ENCODE results near the gene SRGAP3.
A peak's percentile ranks its signal among the peaks of the same experiment; 100 is the strongest.
"Not testable (repeated sequence)": the region's sequence is repeated elsewhere in the genome, so short reads cannot be mapped to it uniquely, and the experiment has no call there.

Gene SRGAP3

DNA sequence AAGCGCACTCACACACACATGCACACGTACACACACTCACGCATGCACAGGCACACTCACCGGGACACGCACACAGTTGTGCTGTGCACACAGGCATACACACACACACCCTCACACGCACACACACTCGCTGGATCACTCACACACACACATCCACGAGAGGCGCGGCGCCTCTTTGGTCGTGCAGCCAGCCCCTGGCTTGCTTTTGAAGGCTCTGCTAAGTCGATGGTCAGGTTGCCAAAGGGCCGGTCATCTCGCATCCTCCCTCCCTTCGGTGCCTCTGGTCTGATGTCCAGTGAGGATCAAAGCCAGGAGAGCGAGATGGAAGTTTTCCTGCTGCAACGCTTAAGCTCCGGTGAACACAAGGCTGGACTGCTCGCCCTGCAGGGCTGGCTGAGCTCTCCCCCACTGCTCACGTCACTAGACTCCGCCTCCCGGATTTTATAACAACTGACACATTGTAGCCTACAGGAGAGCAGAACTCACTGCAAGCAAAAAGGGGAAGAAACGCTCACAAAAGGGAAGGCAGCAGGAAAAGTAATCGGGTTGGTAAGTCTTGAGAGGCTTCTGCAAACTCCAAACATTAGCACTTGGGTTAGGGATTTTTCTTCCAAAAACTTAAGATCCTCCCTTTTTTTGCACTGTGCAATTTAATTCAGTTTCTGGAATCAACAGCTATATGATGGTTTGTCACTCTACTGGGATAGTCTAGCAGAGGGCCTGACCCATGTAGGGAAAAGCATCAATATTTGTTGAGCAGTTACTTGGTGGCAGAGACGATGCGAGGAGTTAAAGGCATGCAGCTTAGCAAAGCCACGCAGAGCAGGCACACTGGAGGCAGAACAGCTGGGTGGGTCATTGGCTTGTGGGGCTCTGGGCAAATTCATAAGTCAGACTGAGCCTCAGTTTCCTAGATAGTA, at the start of gene SRGAP3:
TSS of gene SRGAP3 (minus strand) at position 374 of the 920 bp plus-strand sequence. CDS start 695 bp downstream, outside the sequence.
- DNase-seq: peak; percentile 63

DNA sequence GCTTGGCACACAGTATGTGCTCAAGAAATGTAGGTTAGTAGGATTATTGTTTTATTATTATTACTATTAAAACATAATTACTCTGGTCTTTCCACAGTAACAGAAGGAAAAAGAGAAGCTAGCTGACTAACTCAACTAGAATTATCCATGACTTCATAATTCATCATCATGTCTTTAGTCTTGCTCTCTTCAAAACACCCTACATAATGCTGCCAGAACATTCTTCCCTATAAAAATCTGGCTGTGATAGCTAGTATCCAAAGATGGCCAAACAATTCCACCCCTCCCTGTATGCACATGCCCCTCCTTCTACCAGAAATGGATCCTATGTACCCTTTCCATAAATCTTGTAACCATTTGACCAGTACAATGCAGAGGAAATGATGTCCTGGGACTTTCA, 48.8 kb upstream of the SRGAP3 start:
- no peak for DNase-seq

DNA sequence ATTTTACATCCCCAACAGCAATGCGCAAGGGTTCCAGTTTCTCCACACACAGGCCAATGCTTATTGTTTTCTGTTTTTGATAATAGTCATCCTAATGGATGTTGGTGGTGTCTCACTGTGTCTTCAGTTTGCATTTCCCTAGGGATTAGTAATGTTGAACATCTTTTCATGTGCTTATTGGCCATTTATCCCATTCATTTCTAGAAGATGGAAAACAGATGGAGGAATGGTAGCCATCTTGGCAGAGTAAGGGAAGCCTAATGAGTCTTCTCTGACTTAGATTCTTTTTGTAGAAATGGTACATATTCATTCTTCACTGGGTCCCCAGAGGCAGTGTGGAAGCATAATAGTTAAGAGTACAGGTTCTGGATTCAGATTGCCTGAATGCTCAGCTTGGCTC, 46.8 kb upstream of the SRGAP3 start:
- no peak for DNase-seq

DNA sequence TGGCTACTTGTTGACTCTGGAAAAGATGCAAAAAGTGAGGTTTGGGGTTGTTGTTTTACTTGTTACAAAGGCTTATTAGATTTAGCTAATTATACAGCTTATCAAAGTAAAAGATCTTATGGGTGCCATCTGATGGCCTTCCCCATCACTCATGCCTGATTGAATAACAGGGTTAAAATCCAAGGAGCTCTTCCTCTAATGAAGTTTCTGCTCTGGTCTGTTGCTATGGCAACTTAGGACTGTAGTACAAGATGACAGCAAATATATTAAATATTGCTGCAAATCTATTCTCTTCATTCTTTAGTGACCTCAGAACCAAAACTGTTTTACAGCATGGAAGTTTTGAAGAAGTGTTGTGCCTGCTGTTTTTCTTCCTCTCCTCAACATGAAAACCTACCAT, 45.6 kb upstream of the SRGAP3 start:
- no peak for DNase-seq

DNA sequence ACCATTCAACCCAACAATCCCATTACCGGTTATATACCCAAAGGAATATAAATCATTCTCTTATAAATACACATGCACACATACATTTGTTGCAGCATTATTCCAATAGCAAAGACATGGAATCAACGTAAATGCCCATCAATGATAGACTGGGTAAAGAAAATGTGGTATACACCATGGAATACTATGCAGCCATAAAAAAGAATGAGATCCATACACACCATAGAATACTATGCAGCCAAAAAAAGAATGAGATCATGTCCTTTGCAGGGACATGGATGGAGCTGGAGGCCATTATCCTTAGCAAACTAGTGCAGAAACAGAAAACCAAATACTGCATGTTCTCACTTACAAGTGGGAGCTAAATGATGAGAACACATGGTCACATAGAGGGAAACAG, 44.5 kb upstream of the SRGAP3 start:
- not testable (repeated sequence) for DNase-seq

DNA sequence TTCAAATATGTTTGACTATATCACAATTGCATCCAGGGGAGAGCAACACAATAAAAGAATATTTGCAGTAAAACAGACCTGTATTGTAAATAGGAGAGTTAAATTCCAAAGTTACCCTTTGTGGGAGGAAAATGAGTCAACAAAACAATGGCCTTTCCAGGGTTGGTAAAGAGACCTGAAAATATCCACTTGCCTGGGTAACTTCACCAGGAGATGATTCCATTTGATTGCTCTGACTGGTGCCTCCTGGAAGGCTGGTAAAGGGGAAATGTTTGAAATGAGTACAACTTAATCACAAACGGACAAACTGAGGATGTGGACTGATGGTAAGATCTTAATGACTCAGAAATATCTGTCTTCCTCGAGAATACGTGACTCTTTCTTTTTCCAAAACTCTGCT, 43.6 kb upstream of the SRGAP3 start:
- no peak for DNase-seq

DNA sequence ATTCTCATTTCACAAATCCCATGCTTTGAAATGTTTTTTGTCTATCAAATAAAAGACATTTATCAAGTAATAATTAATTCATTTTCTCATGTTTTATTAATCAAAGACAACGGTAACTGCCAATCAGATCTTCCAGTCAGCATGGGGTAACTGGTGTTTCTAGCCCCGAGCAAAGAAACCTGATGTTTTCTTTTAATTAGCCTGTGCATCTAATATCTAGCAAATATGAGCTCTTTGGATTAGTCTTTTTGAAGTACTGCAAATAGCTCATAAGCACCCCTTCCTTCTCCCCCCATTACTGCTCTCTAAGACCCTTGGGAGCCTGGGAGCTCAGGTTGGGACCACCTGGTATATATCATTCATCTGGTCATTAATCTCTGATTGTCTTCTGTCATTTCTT, 43.1 kb upstream of the SRGAP3 start:
- DNase-seq: no peak

DNA sequence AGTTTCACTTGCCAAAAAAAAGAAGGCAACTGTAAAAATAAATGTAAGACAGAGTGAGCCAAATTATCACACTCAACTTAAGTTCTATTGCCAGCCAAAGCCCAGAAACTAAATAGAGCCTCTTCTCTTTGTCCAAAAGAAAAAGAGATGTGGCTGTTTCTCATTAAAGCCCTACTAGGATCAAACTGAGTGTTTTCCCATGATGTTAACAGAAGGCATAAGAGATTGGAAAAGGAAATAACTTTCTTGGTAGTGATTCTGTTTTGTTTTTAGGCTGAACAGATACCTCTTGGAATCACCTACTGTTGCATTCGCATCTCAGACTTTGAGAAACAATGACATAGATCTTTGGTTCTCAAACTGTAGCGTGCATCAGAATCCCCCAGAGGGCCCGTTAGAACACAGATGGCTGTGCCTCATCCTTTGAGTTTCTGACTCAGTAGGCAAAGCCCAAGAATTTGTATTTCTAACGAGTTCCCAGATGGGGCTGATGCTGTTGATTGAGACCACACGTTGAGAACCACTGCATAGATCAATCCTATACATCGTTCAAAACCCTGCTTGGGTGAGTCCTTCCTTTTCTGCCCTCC, 42.5 kb upstream of the SRGAP3 start:
- no peak for DNase-seq

DNA sequence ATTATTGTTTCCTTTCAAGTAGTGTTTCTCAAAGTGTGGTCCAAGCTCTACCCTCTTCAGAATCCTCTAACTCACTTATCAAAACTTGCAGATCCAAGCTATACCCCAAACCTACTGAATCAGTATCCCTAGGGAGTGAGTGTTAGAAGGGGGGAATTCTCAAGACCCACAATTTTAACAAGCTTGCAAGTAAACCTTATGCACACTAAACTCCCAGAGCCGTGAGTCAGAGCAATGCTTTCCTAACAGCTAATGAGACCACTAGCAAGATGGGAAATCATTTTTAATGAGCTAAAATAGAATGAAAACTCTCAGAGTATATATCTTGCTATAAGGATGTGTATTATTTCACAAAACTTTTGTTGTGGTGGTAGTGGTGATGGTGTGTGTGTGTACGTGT, 41.1 kb upstream of the SRGAP3 start:
- no peak for DNase-seq

DNA sequence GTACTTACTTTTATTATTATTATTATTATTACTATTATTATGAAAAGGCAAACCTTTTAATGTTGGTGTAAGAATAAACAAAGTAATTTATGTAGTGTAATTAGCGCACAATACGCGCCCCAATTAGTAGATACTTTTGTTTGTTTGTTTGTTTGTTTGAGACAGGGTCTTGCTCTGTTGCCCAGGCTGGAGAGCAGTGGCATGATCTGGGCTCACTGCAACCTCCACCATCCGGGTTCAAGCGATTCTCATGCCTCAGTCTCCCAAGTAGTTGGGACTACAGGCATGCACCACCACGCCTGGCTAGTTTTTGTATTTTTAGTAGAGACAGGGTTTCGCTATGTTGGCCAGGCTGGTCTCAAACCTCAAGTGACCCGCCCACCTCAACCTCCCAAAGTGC, 32.1 kb upstream of the SRGAP3 start:
- not testable (repeated sequence) for DNase-seq

DNA sequence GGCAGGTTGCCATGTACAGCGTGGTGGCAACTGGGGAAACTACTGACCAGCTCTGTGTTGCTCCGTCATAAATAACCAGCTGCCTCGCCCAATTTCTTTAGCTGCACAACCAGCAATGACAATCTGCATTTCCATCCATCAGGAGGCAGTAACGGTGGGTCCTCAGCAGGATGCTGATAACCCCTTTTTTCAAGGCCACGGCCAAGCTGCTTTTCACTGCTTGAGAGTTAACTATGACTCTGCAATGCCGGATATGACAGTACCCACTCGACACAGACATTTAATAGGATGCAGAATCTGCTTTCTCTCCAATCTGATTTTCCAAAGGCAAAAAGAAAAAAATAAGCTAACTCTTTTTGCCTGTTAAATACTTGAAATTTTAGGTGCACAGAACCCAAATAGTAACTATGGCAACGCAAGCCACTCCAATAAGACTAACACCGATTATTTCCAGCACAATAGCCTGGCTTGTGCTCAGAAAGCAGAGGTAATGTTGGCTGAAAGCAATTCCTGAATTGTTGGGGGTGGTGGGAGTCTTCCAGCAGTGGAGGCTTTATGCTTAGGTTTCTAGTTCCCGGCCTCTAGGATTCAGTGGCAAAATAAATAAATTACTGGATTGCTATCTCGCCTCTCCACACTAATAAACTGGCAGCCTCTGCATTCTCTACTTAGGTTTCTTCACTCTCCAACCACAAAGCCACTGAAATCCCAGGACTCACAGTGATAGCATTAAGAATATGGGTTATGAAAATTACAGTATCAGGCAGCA, 31.2 kb upstream of the SRGAP3 start:
- no peak for DNase-seq

DNA sequence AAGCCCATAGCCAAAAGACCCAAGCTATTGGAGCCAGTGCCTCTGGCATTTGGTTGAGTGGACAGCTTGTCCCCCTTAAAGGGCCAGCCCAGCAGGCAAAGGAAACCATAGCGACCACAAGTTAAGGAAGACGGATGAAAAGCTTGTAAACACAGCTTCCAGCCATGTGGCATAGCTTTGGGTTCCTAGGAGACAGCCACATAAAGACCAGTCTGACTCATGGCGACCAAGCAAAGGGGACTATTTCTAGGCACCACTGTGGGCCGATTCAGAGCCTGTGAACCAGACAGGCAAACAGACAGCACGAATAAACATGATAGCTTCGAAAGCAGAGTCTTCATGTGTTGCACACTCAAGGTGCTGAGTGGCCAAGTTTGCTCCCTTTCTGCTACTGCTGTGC, 30.5 kb upstream of the SRGAP3 start:
- DNase-seq: no peak

DNA sequence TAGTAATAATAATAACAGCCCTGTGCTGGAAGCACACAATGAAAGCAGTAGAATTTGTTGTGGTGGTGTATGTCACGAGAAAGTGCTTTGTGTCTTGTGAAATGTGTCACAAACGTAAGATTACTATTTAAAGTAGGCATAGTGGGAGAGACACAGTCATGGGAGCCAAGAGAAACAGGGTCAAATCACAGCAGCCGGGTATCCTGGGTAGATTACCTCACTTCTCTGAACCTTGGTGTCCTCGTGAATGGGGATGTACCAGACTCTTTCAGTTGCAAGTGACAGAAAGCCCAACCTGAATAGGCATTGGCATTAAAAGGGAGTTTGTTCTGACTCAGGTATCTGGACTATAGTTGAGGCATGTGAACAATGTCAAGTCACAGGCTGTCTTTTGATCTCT, 29.1 kb upstream of the SRGAP3 start:
- DNase-seq: no peak

DNA sequence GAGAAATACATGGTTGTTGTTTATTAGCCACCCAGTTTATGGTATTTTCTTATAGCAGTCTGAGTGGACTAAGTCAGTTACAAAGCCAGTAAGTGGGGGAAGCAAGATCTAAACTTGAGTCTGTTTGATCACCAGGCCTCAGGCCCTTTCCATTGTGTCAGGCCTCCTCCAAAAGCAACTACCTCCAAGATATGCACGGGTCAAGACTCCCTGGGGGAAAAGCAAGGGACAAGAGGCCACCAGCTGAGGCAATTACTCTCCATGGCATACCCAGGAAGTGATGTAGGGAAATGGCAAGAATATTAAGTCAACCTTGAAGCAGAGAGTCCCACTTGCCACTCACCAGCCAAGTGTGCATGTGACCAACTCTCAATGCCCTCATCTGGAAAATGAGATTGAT, 28.6 kb upstream of the SRGAP3 start:
- DNase-seq: no peak

DNA sequence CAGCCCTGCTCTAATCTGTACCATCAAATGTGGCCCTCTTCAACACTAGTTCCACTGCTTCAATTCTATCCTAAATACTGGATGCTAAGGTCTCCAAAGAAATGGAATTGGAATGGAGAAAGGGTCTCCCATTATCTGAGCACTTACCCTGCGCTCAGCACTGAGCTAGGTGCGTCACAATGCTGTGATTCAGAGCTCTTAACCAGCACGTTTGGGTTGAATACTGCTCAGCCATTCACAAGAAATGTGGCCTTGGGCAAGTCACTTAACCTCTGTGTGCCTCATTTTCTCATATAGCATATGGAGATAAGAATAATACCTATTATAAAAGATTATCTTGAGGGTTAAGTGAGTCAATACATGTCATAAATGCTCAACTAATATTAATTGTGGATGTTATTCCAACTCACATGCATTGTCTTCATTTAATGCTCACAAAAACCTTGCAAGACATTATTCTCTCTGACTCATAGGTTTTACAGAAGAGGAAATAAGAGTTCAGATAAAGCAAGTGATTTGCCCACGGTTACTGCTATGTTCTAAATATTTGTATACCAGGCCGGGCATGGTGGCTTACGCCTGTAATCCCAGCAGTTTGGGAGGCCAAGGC, 27.4 kb upstream of the SRGAP3 start:
- no peak for DNase-seq

DNA sequence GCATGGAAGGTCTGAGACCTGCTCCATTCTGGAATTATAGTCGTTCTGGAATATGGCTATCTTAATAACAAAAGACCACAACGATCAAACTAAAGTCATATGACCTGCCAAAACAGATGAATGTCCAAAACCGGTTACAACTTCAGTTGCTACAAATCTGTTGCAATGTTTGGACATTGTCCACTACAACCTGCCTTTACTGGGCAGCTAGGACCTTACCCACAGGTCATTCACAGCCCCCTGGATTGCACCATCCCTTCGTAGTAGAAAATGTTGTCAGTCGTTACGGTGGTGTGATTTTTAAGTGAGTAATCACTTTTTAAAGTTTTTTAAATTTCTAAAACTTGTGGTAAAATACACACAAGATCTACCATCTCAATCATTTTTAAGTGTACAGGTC, 22.5 kb upstream of the SRGAP3 start:
- no peak for DNase-seq

DNA sequence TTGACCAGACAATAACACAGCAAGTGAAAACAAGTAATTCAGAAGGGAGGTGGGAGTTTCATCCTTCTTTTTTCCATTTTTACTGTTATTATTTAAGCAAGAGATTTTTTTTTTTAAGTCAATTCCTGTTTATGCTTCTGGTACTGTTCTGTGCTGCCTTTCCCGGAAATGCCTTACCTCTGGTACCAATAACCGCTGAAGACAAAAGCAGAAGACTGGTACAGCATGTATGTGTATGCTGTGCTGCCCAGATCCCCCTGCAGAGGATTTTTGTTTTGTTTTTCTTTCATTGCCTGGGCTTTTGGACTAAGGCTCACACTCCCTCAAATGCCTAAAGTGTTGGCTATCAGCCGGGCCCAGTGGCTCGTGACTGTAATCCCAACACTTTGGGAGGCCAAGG, 21.3 kb upstream of the SRGAP3 start:
- DNase-seq: no peak

DNA sequence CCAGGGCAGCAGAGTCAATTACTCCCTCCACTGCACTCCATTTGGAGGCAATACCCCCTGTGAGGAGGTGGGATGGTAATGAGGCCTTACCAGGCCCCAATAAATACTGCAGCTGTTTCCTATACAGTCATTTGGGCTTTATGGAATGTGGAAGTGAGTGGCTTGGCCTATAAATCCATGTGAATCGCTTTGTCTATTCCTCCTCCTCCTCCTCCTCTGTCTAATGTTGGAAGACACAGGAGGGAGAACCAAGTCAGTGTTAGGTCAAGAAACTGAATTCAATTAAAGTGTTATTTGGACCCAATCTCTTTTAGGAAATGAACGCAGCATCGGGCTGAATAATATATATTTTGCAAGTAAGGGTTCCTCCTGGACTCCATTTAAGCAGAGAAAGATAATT, 17.3 kb upstream of the SRGAP3 start:
- DNase-seq: no peak

DNA sequence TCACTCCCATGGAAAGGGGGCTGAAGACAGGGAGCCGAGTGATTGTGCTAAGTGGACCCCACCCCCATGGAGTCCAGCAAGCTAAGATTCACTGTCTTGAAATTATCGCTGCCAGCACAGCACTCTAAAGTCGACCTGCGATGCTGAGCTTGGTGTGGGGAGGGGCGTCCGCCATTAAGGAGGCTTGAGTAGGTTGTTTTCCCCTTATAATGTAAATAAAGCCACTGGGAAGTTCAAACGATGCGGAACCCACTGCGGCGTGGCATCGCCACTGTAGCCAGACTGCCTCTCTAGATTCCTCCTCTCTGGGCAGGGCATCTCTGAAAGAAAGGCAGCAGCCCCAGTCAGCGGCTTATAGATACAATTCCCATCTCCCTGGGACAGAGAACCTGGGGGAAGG, 10.9 kb upstream of the SRGAP3 start:
- DNase-seq: no peak

DNA sequence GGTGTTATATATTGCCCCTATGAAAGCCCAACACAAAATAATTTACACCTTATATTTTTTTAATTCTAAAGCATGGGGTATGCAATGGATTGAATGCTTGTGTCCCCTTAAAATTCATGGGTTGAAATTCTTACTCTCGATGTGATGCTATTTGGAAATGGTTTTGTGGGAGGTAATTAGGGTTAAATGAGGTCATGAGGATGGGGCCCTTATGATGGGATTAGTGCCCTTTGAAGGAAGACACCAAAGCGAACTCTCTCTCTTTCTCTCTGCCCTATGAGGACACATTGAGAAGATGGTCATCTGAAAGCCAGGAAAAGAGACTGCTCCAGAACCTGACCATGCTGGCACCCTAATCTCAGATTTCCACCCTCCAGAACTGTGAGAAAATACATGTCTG, 7.6 kb upstream of the SRGAP3 start:
- no peak for DNase-seq

DNA sequence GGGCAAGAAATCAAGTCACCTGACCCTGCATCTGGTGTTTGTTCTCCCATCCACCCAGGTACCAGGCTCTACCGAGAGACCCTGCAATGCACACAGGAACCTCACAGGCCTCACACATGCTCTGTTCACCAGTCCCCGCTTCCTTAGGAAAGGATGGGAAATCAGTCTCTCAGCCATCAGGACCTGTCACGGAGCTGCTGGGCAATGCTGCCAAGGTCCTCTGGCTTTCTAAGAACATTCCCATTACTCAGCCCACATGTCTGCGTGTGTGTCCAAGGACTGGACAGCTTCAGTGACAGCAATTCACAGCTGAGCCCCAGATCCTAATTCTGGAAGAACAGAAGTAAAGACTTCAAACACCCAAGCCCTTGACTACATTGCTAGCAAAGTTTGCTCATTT, 6.5 kb upstream of the SRGAP3 start:
- no peak for DNase-seq

DNA sequence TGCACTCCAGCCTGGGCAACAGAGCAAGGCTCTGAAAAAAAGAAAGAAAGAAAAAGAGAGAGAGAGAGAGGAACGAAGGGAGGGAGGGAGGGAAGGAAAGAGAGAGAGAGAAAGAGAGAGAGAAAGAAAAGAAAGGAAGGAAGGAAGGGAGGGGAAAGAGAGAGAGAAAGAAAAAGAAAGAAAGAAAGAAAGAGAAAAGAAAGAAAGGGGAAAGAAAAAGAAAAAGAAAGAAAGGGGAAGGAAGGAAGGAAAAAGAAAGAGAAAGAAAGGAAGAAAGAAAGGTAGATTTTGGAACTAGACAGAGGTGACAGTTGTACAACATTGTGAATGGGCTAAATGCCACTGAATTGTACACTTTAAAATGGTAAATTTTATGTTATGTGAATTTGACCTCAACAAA, 5.3 kb upstream of the SRGAP3 start:
- no peak for DNase-seq

DNA sequence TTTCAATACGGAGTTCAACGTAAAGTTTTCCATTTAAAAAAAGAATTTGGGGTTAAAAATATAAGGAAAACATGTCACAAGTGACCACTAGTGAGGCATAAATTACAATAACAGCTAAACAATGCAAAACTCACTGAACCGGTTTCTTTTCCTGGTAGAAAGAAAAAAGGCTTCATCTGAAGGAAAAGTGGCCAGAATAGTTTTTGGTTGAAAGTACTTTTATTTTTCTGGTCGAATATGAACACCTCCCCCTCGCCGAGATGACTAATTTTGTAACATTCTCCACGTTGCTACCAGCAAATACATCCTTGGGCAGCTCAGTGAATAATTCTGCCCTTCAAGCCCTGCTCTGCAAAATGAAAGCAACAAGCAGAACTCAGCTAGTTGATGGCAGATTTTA, 3.9 kb upstream of the SRGAP3 start:
- no peak for DNase-seq

All from NCI-H2171 (cell line).